HCT116 (cell line): Measurements from ENCODE around the gene LRRIQ4. TPM values are rescaled to one million over a fixed set of nuclear protein-coding genes. Genes with fewer than 3 reads are reported as not detected.

ENCODE experiments used
- ATAC-seq: fragments of 200-7000 bp; cut with Tn5 transposase; 2 replicates; pipeline ENCODE4 v1.9.1; 2020; ENCODE audit warnings: mild to moderate bottlenecking, moderate library complexity
- BruUV-seq: library from RNA; stranded (reverse); fragments of 400-500 nt; replicated peaks from 2 replicates; lab custom pipeline; 2021; lab: Mats Ljungman, UMichigan
- CTCF ChIA-PET: fragments of 300-600 bp; sonication (Branson Sonifier 250); formaldehyde crosslinking; loops from one replicate; lab custom pipeline; 2021; ENCODE audit warnings: antibody characterized with exemption; lab: Charles Lee
- POLR2A ChIA-PET: fragments of 300-600, 350-600 bp; sonication (Branson Sonifier 250); formaldehyde crosslinking; loops from one replicate; lab custom pipeline; 2021; ENCODE audit warnings: antibody characterized with exemption; lab: Charles Lee
- RAD21 ChIA-PET, 2 experiments: fragments of 300-600 bp; sonication (Branson Sonifier 250); formaldehyde crosslinking; loops; one replicate each; lab custom pipeline; 2023; ENCODE audit warnings: low total read pairs in 2 of 2; ENCODE audit not compliant: uncharacterized antibody in 2 of 2, unreplicated experiment in 2 of 2, low non-redundant PET in 1 of 2; lab: Charles Lee
- DNase-seq: peaks from one replicate; pipeline ENCODE4 v3.0.0-alpha.2; 2010; ENCODE audit warnings: low read depth, low spot score
- H2AFZ ChIP-seq: fragments of 200-600 bp; shearing (Covaris generic), sonication (generic); 2 replicates; pipeline ENCODE4 v1.6.1; 2017; ENCODE audit warnings: low read depth, mixed run types, mixed read lengths, antibody characterized with exemption, low read length; ENCODE audit not compliant: poor library complexity, severe bottlenecking
- H3K27ac ChIP-seq: 2 replicates; pipeline ENCODE4 v1.5.1; 2012; ENCODE audit warnings: low read depth, low read length
- H3K27me3 ChIP-seq: fragments of 200-600 bp; sonication (generic); 2 replicates; pipeline ENCODE4 v1.6.1; 2016; ENCODE audit warnings: mixed run types, low read length, mixed read lengths; ENCODE audit not compliant: insufficient read depth
- H3K36me3 ChIP-seq, 2 experiments: fragments of 200-500 bp in 1 of 2; fragments of 200-600 bp in 1 of 2; sonication (Bioruptor generic) in 1 of 2; sonication (generic) in 1 of 2; 2 replicates each; pipeline versions ENCODE4 v1.5.1 to v1.6.1; 2014 to 2016; ENCODE audit warnings: low read length in 2 of 2, inconsistent platforms in 1 of 2, mixed read lengths in 1 of 2, mixed run types in 1 of 2; ENCODE audit not compliant: insufficient read depth in 2 of 2, control insufficient read depth in 1 of 2
- H3K4me1 ChIP-seq, 2 experiments: fragments of 200-600 bp in 1 of 2; sonication (generic) in 1 of 2; 2 replicates each; pipeline versions ENCODE4 v1.5.1 to v1.6.1; 2012 to 2017; ENCODE audit warnings: low read length in 2 of 2, inconsistent platforms in 1 of 2, mild to moderate bottlenecking in 1 of 2, mixed read lengths in 1 of 2, mixed run types in 1 of 2, moderate library complexity in 1 of 2; ENCODE audit not compliant: insufficient read depth in 2 of 2, control insufficient read depth in 1 of 2
- H3K4me2 ChIP-seq: fragments of 200-600 bp; sonication (generic); 2 replicates; pipeline ENCODE4 v1.6.1; 2017; ENCODE audit warnings: mixed run types, low read length, mixed read lengths
- H3K4me3 ChIP-seq, 2 experiments: fragments of 200-600 bp in 1 of 2; sonication (generic) in 1 of 2; replicated peaks in 1 of 2; 2 replicates each; pipeline ENCODE4 v1.5.1; 2011 to 2016; ENCODE audit warnings: low read length in 2 of 2, control low read depth in 1 of 2, low read depth in 1 of 2, mild to moderate bottlenecking in 1 of 2, mixed read lengths in 1 of 2, mixed run types in 1 of 2
- H3K79me2 ChIP-seq: fragments of 200-600 bp; sonication (generic); 2 replicates; pipeline ENCODE4 v1.6.1; 2017; ENCODE audit warnings: mild to moderate bottlenecking, mixed run types, low read length, moderate library complexity, mixed read lengths; ENCODE audit not compliant: insufficient read depth
- H3K9ac ChIP-seq: fragments of 200-600 bp; sonication (generic); 2 replicates; pipeline ENCODE4 v1.6.1; 2016; ENCODE audit warnings: low read length, mixed read lengths
- H3K9me2 ChIP-seq: fragments of 200-600 bp; sonication (generic), shearing (Covaris generic); 2 replicates; pipeline ENCODE4 v1.6.1; 2017; ENCODE audit warnings: mixed run types, mild to moderate bottlenecking, moderate library complexity; ENCODE audit not compliant: insufficient read depth
- H3K9me3 ChIP-seq, 2 experiments: fragments of 200-500 bp in 1 of 2; fragments of 200-600 bp in 1 of 2; sonication (Bioruptor generic) in 1 of 2; sonication (generic) in 1 of 2; 2 replicates each; pipeline ENCODE4 v1.6.1; 2014 to 2017; ENCODE audit warnings: low read length in 2 of 2, mixed read lengths in 2 of 2, inconsistent platforms in 1 of 2, low read depth in 1 of 2, mild to moderate bottlenecking in 1 of 2, mixed run types in 1 of 2, moderate library complexity in 1 of 2; ENCODE audit not compliant: control insufficient read depth in 1 of 2, insufficient read depth in 1 of 2
- H4K20me1 ChIP-seq: fragments of 200-600 bp; sonication (generic), shearing (Covaris generic); 2 replicates; pipeline ENCODE4 v1.6.1; 2017; ENCODE audit warnings: mixed run types, mild to moderate bottlenecking, moderate library complexity; ENCODE audit not compliant: insufficient read depth
- CBX3 ChIP-seq: IDR thresholded peaks from 2 replicates; pipeline ENCODE4 v1.6.1; 2012; ENCODE audit warnings: low read depth
- CTCF ChIP-seq, 3 experiments: fragments of 200-600 bp in 1 of 3; sonication (generic) in 1 of 3; IDR thresholded peaks in 2 of 3; conservative IDR thresholded peaks in 1 of 3; 2 replicates each; pipeline ENCODE4 v1.5.1; 2012 to 2017; ENCODE audit warnings: low read depth in 2 of 3, low read length in 2 of 3, antibody characterized with exemption in 1 of 3, borderline replicate concordance in 1 of 3, control low read depth in 1 of 3, mild to moderate bottlenecking in 1 of 3, mixed read lengths in 1 of 3, mixed run types in 1 of 3, moderate library complexity in 1 of 3; ENCODE audit not compliant: insufficient read depth in 1 of 3
- EGR1 ChIP-seq: IDR thresholded peaks from 2 replicates; pipeline ENCODE4 v1.6.1; 2012; ENCODE audit warnings: low read depth
- ELF1 ChIP-seq: IDR thresholded peaks from 2 replicates; pipeline ENCODE4 v1.6.1; 2012; ENCODE audit warnings: low read depth, borderline replicate concordance
- EZH2phosphoT487 ChIP-seq: fragments of 200-600 bp; IDR thresholded peaks from 2 replicates; pipeline ENCODE4 v1.6.1; 2018; ENCODE audit warnings: antibody characterized with exemption, borderline replicate concordance
- FOSL1 ChIP-seq: IDR thresholded peaks from 2 replicates; pipeline ENCODE4 v1.6.1; 2012; ENCODE audit warnings: low read depth
- JUND ChIP-seq: IDR thresholded peaks from 2 replicates; pipeline ENCODE4 v1.6.1; 2012
- MAX ChIP-seq: IDR thresholded peaks from 2 replicates; pipeline ENCODE4 v1.6.1; 2012
- POLR2A ChIP-seq: IDR thresholded peaks from 2 replicates; pipeline ENCODE4 v1.7.0; 2011; ENCODE audit warnings: borderline replicate concordance; ENCODE audit not compliant: insufficient read depth, insufficient read length; ENCODE audit errors: extremely low read depth
- POLR2AphosphoS5 ChIP-seq: IDR thresholded peaks from 2 replicates; pipeline ENCODE4 v1.6.1; 2011; ENCODE audit warnings: mild to moderate bottlenecking, low read depth, low read length, moderate library complexity
- RAD21 ChIP-seq: IDR thresholded peaks from 2 replicates; pipeline ENCODE4 v1.6.1; 2012; ENCODE audit warnings: low read depth, mild to moderate bottlenecking
- REST ChIP-seq: IDR thresholded peaks from 2 replicates; pipeline ENCODE4 v1.6.1; 2012; ENCODE audit warnings: low read depth
- SIN3A ChIP-seq: IDR thresholded peaks from 2 replicates; pipeline ENCODE4 v1.6.1; 2012; ENCODE audit warnings: low read depth
- SP1 ChIP-seq: IDR thresholded peaks from 2 replicates; pipeline ENCODE4 v1.6.1; 2012; ENCODE audit warnings: low read depth
- SRF ChIP-seq: IDR thresholded peaks from 2 replicates; pipeline ENCODE4 v1.6.1; 2012; ENCODE audit warnings: low read depth
- TCF7L2 ChIP-seq: IDR thresholded peaks from 2 replicates; pipeline ENCODE4 v1.7.0; 2011; ENCODE audit warnings: borderline replicate concordance, inconsistent platforms; ENCODE audit not compliant: insufficient read depth, insufficient read length; ENCODE audit errors: extremely low read depth
- YY1 ChIP-seq: IDR thresholded peaks from 2 replicates; pipeline ENCODE4 v1.6.1; 2011; ENCODE audit warnings: low read length, low read depth, moderate library complexity, mild to moderate bottlenecking; ENCODE audit not compliant: insufficient replicate concordance; ENCODE audit errors: extremely low read depth
- ZBTB33 ChIP-seq: IDR thresholded peaks from 2 replicates; pipeline ENCODE4 v1.6.1; 2011; ENCODE audit warnings: mild to moderate bottlenecking, low read length, moderate library complexity; ENCODE audit not compliant: insufficient replicate concordance; ENCODE audit errors: extremely low read depth
- ZNF274 ChIP-seq: fragments of 200-500 bp; sonication (Bioruptor generic); IDR thresholded peaks from 2 replicates; pipeline ENCODE4 v1.6.1; 2014; ENCODE audit warnings: mild to moderate bottlenecking, low read depth, low read length, inconsistent platforms
- intact Hi-C: fragments of 100-400 bp; cut with micrococcal nuclease; formaldehyde crosslinking; loops from 2 replicates; pipeline ENCODE4 v1.10.0; 2022
- total RNA-seq: library from RNA; stranded (reverse); gene quantifications from one replicate; pipeline ENCODE4 v1.2.1, GENCODE V29; 2021; ENCODE audit not compliant: unreplicated experiment
- TF ChIP-seq, protein P1 (sequence below): IDR thresholded peaks from 2 replicates; pipeline ENCODE4 v1.6.1; 2012

LRRIQ4 gene
- total RNA-seq, 1 experiment from 2014 or later, result not detected

- Histone ChIP-seq H3K9me3 (no peaks in the 10 kb centered on the region), H3K79me2 (no peaks in the 10 kb centered on the region), H3K27me3 (no peaks in the 10 kb centered on the region), H2AFZ (no peak overlapping the region), H3K9me2 (no peaks in the 10 kb centered on the region), H3K27ac (no peak overlapping the region), H3K4me2 (no peak overlapping the region), H3K4me1 (0 out of 4 replicates have a peak, but pooled peaks cover 0 to under 1% of the 10 kb centered on the region in 2 experiments), H3K9ac (no peak overlapping the region), H3K4me3 (no peak overlapping the region), H3K36me3 (no peaks in the 10 kb centered on the region)
- ATAC-seq (no peak), DNase-seq (no peak)
- CTCF ChIA-PET, result no interaction called here
- POLR2A ChIA-PET, result no interaction called here
- RAD21 ChIA-PET, result no interaction called here
- no TSS peak for BruUV-seq
- TF ChIP-seq JUND, result no peak
- no peak for TF ChIP-seq EZH2phosphoT487
- TF ChIP-seq FOSL1, result no peak
- TF ChIP-seq SRF, result no peak
- no peak for TF ChIP-seq SP1
- TF ChIP-seq YY1, result no peak
- TF ChIP-seq REST, result no peak
- TF ChIP-seq RAD21, result no peak
- no peak for TF ChIP-seq POLR2AphosphoS5
- no peak for TF ChIP-seq ZBTB33
- no peak for TF ChIP-seq CBX3
- TF ChIP-seq, protein P1, sequence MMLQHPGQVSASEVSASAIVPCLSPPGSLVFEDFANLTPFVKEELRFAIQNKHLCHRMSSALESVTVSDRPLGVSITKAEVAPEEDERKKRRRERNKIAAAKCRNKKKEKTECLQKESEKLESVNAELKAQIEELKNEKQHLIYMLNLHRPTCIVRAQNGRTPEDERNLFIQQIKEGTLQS, result no peak
- TF ChIP-seq EGR1, result no peak
- no peak for TF ChIP-seq TCF7L2
- TF ChIP-seq MAX, result no peak
- TF ChIP-seq ZNF274, result no peak
- no peak for TF ChIP-seq POLR2A
- TF ChIP-seq CTCF (IDR thresholded peaks at IDR 0.05 in 2 of 3, conservative IDR thresholded peaks at IDR 0.05 in 1 of 3; ENCODE audit: borderline replicate concordance in 1 of 3, insufficient read depth in 1 of 3, low read depth in 2 of 3, low read length in 2 of 3), result no peak
- TF ChIP-seq SIN3A, result no peak
- no peak for TF ChIP-seq ELF1
- TF ChIP-seq, all 23 proteins: peak for 0
- intact Hi-C loops, result loop anchor here (10.0 kb wide), 1 partner anchor 546 kb away; the partner anchor contains the start of gene CLDN11
- H4K20me1 ChIP-seq, result no peaks in the 10 kb centered on the region
Observed at GRCh38 chr3:169868369-169868768, 55.7 kb downstream of the LRRIQ4 start.
